ENCODE data around the gene TMEM132C. TPM values are rescaled to one million over a fixed set of nuclear protein-coding genes. Genes with fewer than 3 reads are reported as not detected.

Gene TMEM132C
- total and polyA plus RNA-seq, 11 donors, result 0.05 to 5.9 (median 0.85) TPM

- H3K27ac ChIP-seq, result no peak overlapping the region
- H3K36me3 ChIP-seq, result no peaks in the 10 kb centered on the region
- DNase-seq (no peak), ATAC-seq (no peak)
- no peaks in the 10 kb centered on the region for H3K9me3 ChIP-seq
- 45 to 60% (median 48%) methylated on average over 5 to 6 of the region's 6 CpGs for WGBS, 4 donors
- H3K4me1 ChIP-seq, result peaks cover 0 to 13% (median 0%) of the 10 kb centered on the region in 12 donors
- TF ChIP-seq CTCF (IDR thresholded peaks at IDR 0.05) (no peak), POLR2A (IDR thresholded peaks at IDR 0.05) (no peak)
- intact Hi-C loops (cut with DNase I), result loop anchor here in 1 of 10 donors (10.0 kb wide), 1 partner anchor 100 kb away; the partner anchor contains the start of gene TMEM132C
- H3K27me3 ChIP-seq, result peaks cover 0 to 54% (median 18%) of the 10 kb centered on the region in 9 donors
- peak overlapping the region in 4 of 12 donors; percentile 30 to 58 (median 47) for H3K4me3 ChIP-seq
These were observed 98.1 kb downstream of the TMEM132C start for GRCh38 chr12:128365032-128365431.

GRCh38 chr12:128365651-128366231, 98.8 kb downstream of the TMEM132C start:
- peaks cover 0 to 54% (median 18%) of the 10 kb centered on the region in 9 donors for H3K27me3 ChIP-seq
- 2 to 3% (median 3%) methylated on average over 25 to 26 of the region's 26 CpGs for WGBS, 4 donors
- H3K4me1 ChIP-seq, result peaks cover 0 to 13% (median 0%) of the 10 kb centered on the region in 12 donors
- H3K4me3 ChIP-seq, result peak overlapping the region in 10 of 12 donors; percentile 7 to 58 (median 44)
- DNase-seq (no peak), ATAC-seq (peak; percentile 34 to 72 (median 48))
- H3K36me3 ChIP-seq, result no peaks in the 10 kb centered on the region
- intact Hi-C loops (cut with DNase I), result loop anchor here in 1 of 10 donors (10.0 kb wide), 1 partner anchor 101 kb away; the partner anchor contains the start of gene TMEM132C
- no peak for TF ChIP-seq CTCF (IDR thresholded peaks at IDR 0.05)
- TF ChIP-seq POLR2A (IDR thresholded peaks at IDR 0.05), result no peak
- peak overlapping the region in 1 of 12 donors; percentile 8 for H3K27ac ChIP-seq
- no peaks in the 10 kb centered on the region for H3K9me3 ChIP-seq

- no peak overlapping the region for H3K4me3 ChIP-seq
- H3K27ac ChIP-seq, result no peak overlapping the region
- DNase-seq (no peak), ATAC-seq (no peak)
- intact Hi-C loops (cut with DNase I), result loop anchor here in 1 of 10 donors (10.0 kb wide), 1 partner anchor 103 kb away; the partner anchor contains the start of gene TMEM132C
- peaks cover 0 to 54% (median 18%) of the 10 kb centered on the region in 9 donors for H3K27me3 ChIP-seq
- WGBS, 4 donors, result 75 to 83% (median 79%) methylated on average over 7 of the region's 7 CpGs
- H3K4me1 ChIP-seq, result peaks cover 0 to 13% (median 0%) of the 10 kb centered on the region in 12 donors
- no peaks in the 10 kb centered on the region for H3K36me3 ChIP-seq
- no peak for TF ChIP-seq POLR2A (IDR thresholded peaks at IDR 0.05)
- TF ChIP-seq CTCF (IDR thresholded peaks at IDR 0.05), result no peak
- no peaks in the 10 kb centered on the region for H3K9me3 ChIP-seq
These were observed 101.0 kb downstream of the TMEM132C start for GRCh38 chr12:128367961-128368360.

GRCh38 chr12:128381541-128381940, 114.6 kb downstream of the TMEM132C start:
- TF ChIP-seq CTCF (IDR thresholded peaks at IDR 0.05), result no peak
- TF ChIP-seq POLR2A (IDR thresholded peaks at IDR 0.05), result no peak
- WGBS, 4 donors, result 11 to 24% (median 17%) methylated on average over 9 to 12 of the region's 12 CpGs
- Histone ChIP-seq H3K27ac (no peak overlapping the region), H3K36me3 (no peaks in the 10 kb centered on the region), H3K27me3 (peaks cover 0 to 49% (median 3%) of the 10 kb centered on the region in 9 donors), H3K9me3 (no peaks in the 10 kb centered on the region), H3K4me3 (no peak overlapping the region), H3K4me1 (no peaks in the 10 kb centered on the region)
- ATAC-seq (no peak), DNase-seq (no peak)
- intact Hi-C loops (cut with DNase I), result loop anchor here in 4 of 10 donors (10.0 kb wide), 2 partner anchors 107 to 117 kb away; partner anchors contain the start of gene TMEM132C (in 3 of the 4)

Measured in heart left ventricle (tissue), 16 donors.